Skeletal muscle satellite cell (primary cell): Measurements from ENCODE around the gene C16orf74.

Source experiments
- H3K27me3 ChIP-seq: 2 replicates; pipeline ENCODE4 v1.7.0; 2013; ENCODE audit warnings: low read length; ENCODE audit not compliant: control insufficient read depth, insufficient read depth
- H3K36me3 ChIP-seq: 2 replicates; pipeline ENCODE4 v1.7.0; 2013; ENCODE audit warnings: mild to moderate bottlenecking, control low read depth, low read length; ENCODE audit not compliant: insufficient read depth
- H3K4me1 ChIP-seq: 2 replicates; pipeline ENCODE4 v1.7.0; 2013; ENCODE audit warnings: low read length; ENCODE audit not compliant: control insufficient read depth, insufficient read depth
- H3K4me2 ChIP-seq: 2 replicates; pipeline ENCODE4 v1.7.0; 2013; ENCODE audit warnings: mild to moderate bottlenecking, low read length
- H3K4me3 ChIP-seq: 2 replicates; pipeline ENCODE4 v1.7.0; 2013; ENCODE audit warnings: low read length
- H3K9ac ChIP-seq: 2 replicates; pipeline ENCODE4 v1.7.0; 2013; ENCODE audit warnings: mild to moderate bottlenecking, low read depth, low read length, moderate library complexity
- H3K9me3 ChIP-seq: replicated peaks from 2 replicates; pipeline ENCODE4 v1.7.0; 2013; ENCODE audit warnings: mild to moderate bottlenecking, control low read depth, low read length

C16orf74 gene

GRCh38 chr16:85755929-85756768 is 5.3 kb upstream of the C16orf74 start:
- peaks cover 45% of the 10 kb centered on the region for H3K4me1 ChIP-seq
- no peaks in the 10 kb centered on the region for H3K9me3 ChIP-seq
- H3K36me3 ChIP-seq = no peaks in the 10 kb centered on the region
- H3K9ac ChIP-seq = no peak overlapping the region
- peaks cover 31% of the 10 kb centered on the region for H3K27me3 ChIP-seq
- no peak overlapping the region for H3K4me3 ChIP-seq
- H3K4me2 ChIP-seq = no peak overlapping the region

- Histone ChIP-seq H3K36me3 (no peaks in the 10 kb centered on the region), H3K4me2 (no peak overlapping the region), H3K4me3 (no peak overlapping the region), H3K4me1 (peaks cover 58% of the 10 kb centered on the region), H3K27me3 (peaks cover 14% of the 10 kb centered on the region), H3K9ac (no peak overlapping the region), H3K9me3 (no peaks in the 10 kb centered on the region)
Observed at GRCh38 chr16:85754413-85754812, 3.5 kb upstream of the C16orf74 start.

GRCh38 chr16:85753976-85754375 is 3.1 kb upstream of the C16orf74 start:
- no peak overlapping the region for H3K9ac ChIP-seq
- H3K4me2 ChIP-seq = no peak overlapping the region
- H3K27me3 ChIP-seq = peaks cover 13% of the 10 kb centered on the region
- H3K4me1 ChIP-seq = peaks cover 60% of the 10 kb centered on the region
- H3K36me3 ChIP-seq = no peaks in the 10 kb centered on the region
- no peaks in the 10 kb centered on the region for H3K9me3 ChIP-seq
- H3K4me3 ChIP-seq = no peak overlapping the region

- Histone ChIP-seq H3K36me3 (no peaks in the 10 kb centered on the region), H3K4me2 (no peak overlapping the region), H3K4me3 (no peak overlapping the region), H3K9ac (no peak overlapping the region), H3K4me1 (peaks cover 60% of the 10 kb centered on the region), H3K27me3 (peaks cover 13% of the 10 kb centered on the region), H3K9me3 (no peaks in the 10 kb centered on the region)
Observed at GRCh38 chr16:85753559-85753958, 2.7 kb upstream of the C16orf74 start.

GRCh38 chr16:85752511-85753420 is 1.9 kb upstream of the C16orf74 start:
- no peak overlapping the region for H3K9ac ChIP-seq
- peaks cover 13% of the 10 kb centered on the region for H3K27me3 ChIP-seq
- peak overlapping the region; percentile 94 for H3K4me2 ChIP-seq
- H3K36me3 ChIP-seq = no peaks in the 10 kb centered on the region
- H3K9me3 ChIP-seq = no peaks in the 10 kb centered on the region
- H3K4me3 ChIP-seq = no peak overlapping the region
- peaks cover 56% of the 10 kb centered on the region for H3K4me1 ChIP-seq

GRCh38 chr16:85751698-85752501 is 1.0 kb upstream of the C16orf74 start:
- Histone ChIP-seq H3K36me3 (no peaks in the 10 kb centered on the region), H3K4me3 (peak overlapping the region; percentile 76), H3K9ac (no peak overlapping the region), H3K27me3 (peaks cover 13% of the 10 kb centered on the region), H3K4me2 (peak overlapping the region; percentile 94), H3K9me3 (no peaks in the 10 kb centered on the region), H3K4me1 (peaks cover 47% of the 10 kb centered on the region)

GRCh38 chr16:85750146-85750826 is 610 bp downstream of the C16orf74 start:
- no peaks in the 10 kb centered on the region for H3K9me3 ChIP-seq
- H3K4me2 ChIP-seq = peak overlapping the region; percentile 94
- peaks cover 47% of the 10 kb centered on the region for H3K4me1 ChIP-seq
- peaks cover 13% of the 10 kb centered on the region for H3K27me3 ChIP-seq
- H3K36me3 ChIP-seq = no peaks in the 10 kb centered on the region
- H3K9ac ChIP-seq = peak overlapping the region; percentile 61
- peak overlapping the region; percentile 76 for H3K4me3 ChIP-seq

GRCh38 chr16:85749771-85750145 is 1.1 kb downstream of the C16orf74 start:
- H3K36me3 ChIP-seq = no peaks in the 10 kb centered on the region
- peak overlapping the region; percentile 61 for H3K9ac ChIP-seq
- H3K4me3 ChIP-seq = peak overlapping the region; percentile 76
- H3K4me1 ChIP-seq = peaks cover 47% of the 10 kb centered on the region
- H3K27me3 ChIP-seq = peaks cover 13% of the 10 kb centered on the region
- H3K9me3 ChIP-seq = no peaks in the 10 kb centered on the region
- H3K4me2 ChIP-seq = peak overlapping the region; percentile 94

- Histone ChIP-seq H3K9me3 (no peaks in the 10 kb centered on the region), H3K27me3 (peaks cover 2% of the 10 kb centered on the region), H3K9ac (no peak overlapping the region), H3K36me3 (no peaks in the 10 kb centered on the region), H3K4me3 (no peak overlapping the region), H3K4me1 (peaks cover 29% of the 10 kb centered on the region), H3K4me2 (no peak overlapping the region)
Observed at GRCh38 chr16:85746460-85747215, 4.3 kb downstream of the C16orf74 start.

GRCh38 chr16:85738923-85739715 is 11.8 kb downstream of the C16orf74 start:
- Histone ChIP-seq H3K9ac (no peak overlapping the region), H3K4me1 (no peaks in the 10 kb centered on the region), H3K9me3 (no peaks in the 10 kb centered on the region), H3K4me3 (no peak overlapping the region), H3K36me3 (no peaks in the 10 kb centered on the region), H3K4me2 (no peak overlapping the region), H3K27me3 (no peaks in the 10 kb centered on the region)
